SK-N-SH treated with all-trans-retinoic acid at 6 μM for 48 hours (cell line): ENCODE results near the gene MYLK4.

Experiments
- ATAC-seq: fragments of 200-7000 bp; cut with Tn5 transposase; 3 replicates; pipeline ENCODE4 v1.9.1; 2020; ENCODE audit warnings: mild to moderate bottlenecking, moderate library complexity
- ARNTL ChIP-seq: fragments of 450-650 bp; formaldehyde crosslinking; IDR thresholded peaks from 2 replicates; pipeline ENCODE4 v1.5.0; 2020; ENCODE audit warnings: low read depth, mild to moderate bottlenecking, moderate library complexity, borderline replicate concordance
- BACH2 ChIP-seq: fragments of 250-450 bp; sonication (Bioruptor Pico); IDR thresholded peaks from 2 replicates; pipeline ENCODE4 v1.9.0; 2021; ENCODE audit warnings: mild to moderate bottlenecking, borderline replicate concordance
- CSDC2 ChIP-seq: fragments of 250-450 bp; sonication (Bioruptor Pico); IDR thresholded peaks from 2 replicates; pipeline ENCODE4 v1.5.0; 2020; ENCODE audit warnings: mild to moderate bottlenecking, moderate library complexity
- ESRRG ChIP-seq: fragments of 250-450 bp; sonication (Bioruptor Pico); IDR thresholded peaks from 2 replicates; pipeline ENCODE4 v1.6.1; 2021; ENCODE audit warnings: mild to moderate bottlenecking
- GLIS3 ChIP-seq: fragments of 250-450 bp; sonication (Bioruptor Pico); IDR thresholded peaks from 2 replicates; pipeline ENCODE4 v1.5.0; 2020; ENCODE audit warnings: mild to moderate bottlenecking, moderate library complexity
- ISL1 ChIP-seq: fragments of 250-450 bp; sonication (Bioruptor Pico); IDR thresholded peaks from 2 replicates; pipeline ENCODE4 v2.1.2; 2022; ENCODE audit warnings: mild to moderate bottlenecking, moderate library complexity
- OSR1 ChIP-seq: fragments of 250-450 bp; sonication (Bioruptor Pico); IDR thresholded peaks from 2 replicates; pipeline ENCODE4 v1.8.0; 2022; ENCODE audit warnings: moderate library complexity, mild to moderate bottlenecking, inconsistent platforms
- PPARA ChIP-seq: fragments of 250-450 bp; sonication (Bioruptor Pico); IDR thresholded peaks from 2 replicates; pipeline ENCODE4 v1.5.0; 2020; ENCODE audit warnings: mild to moderate bottlenecking, borderline replicate concordance
- RARB ChIP-seq: fragments of 250-450 bp; sonication (Bioruptor Pico); IDR thresholded peaks from 2 replicates; pipeline ENCODE4 v1.8.0; 2021; ENCODE audit warnings: mild to moderate bottlenecking, moderate library complexity
- SNAI2 ChIP-seq: fragments of 250-450 bp; sonication (Bioruptor Pico); IDR thresholded peaks from 2 replicates; pipeline ENCODE4 v1.5.0; 2020; ENCODE audit warnings: mild to moderate bottlenecking, moderate library complexity
- TCF4 ChIP-seq: fragments of 250-450 bp; sonication (Bioruptor Pico); IDR thresholded peaks from 2 replicates; pipeline ENCODE4 v1.8.0; 2021; ENCODE audit warnings: mild to moderate bottlenecking, moderate library complexity, borderline replicate concordance
- ZC3H10 ChIP-seq: fragments of 250-450 bp; sonication (Bioruptor Pico); IDR thresholded peaks from 2 replicates; pipeline ENCODE4 v1.5.1; 2021; ENCODE audit warnings: mild to moderate bottlenecking, moderate library complexity
- ZFP3 ChIP-seq: fragments of 250-450 bp; sonication (Bioruptor Pico); IDR thresholded peaks from 2 replicates; pipeline ENCODE4 v1.5.0; 2020; ENCODE audit warnings: mild to moderate bottlenecking, moderate library complexity
- ZFP30 ChIP-seq: fragments of 450-650 bp; formaldehyde crosslinking; IDR thresholded peaks from 2 replicates; pipeline ENCODE4 v1.5.0; 2022; ENCODE audit warnings: mild to moderate bottlenecking, moderate library complexity
- ZNF565 ChIP-seq: fragments of 450-650 bp; formaldehyde crosslinking; conservative IDR thresholded peaks from 2 replicates; pipeline ENCODE4 v1.5.0; 2020; ENCODE audit warnings: low read depth, mild to moderate bottlenecking, moderate library complexity
- ZNF70 ChIP-seq: fragments of 450-650 bp; formaldehyde crosslinking; IDR thresholded peaks from 2 replicates; pipeline ENCODE4 v1.5.0; 2020; ENCODE audit warnings: mild to moderate bottlenecking, moderate library complexity
- ZNF8 ChIP-seq: fragments of 450-650 bp; formaldehyde crosslinking; IDR thresholded peaks from 2 replicates; pipeline ENCODE4 v1.5.0; 2020; ENCODE audit warnings: mild to moderate bottlenecking, moderate library complexity
- TF ChIP-seq, protein P1 (sequence below): fragments of 250-450 bp; sonication (Bioruptor Pico); IDR thresholded peaks from 2 replicates; pipeline ENCODE4 v1.5.1; 2021; ENCODE audit warnings: mild to moderate bottlenecking, moderate library complexity
- TF ChIP-seq, protein P2 (sequence below): fragments of 250-450 bp; sonication (Bioruptor Pico); IDR thresholded peaks from 2 replicates; pipeline ENCODE4 v1.8.0; 2020; ENCODE audit warnings: mild to moderate bottlenecking, moderate library complexity, borderline replicate concordance
- TF ChIP-seq, protein P3 (sequence below): fragments of 250-450 bp; sonication (Bioruptor Pico); IDR thresholded peaks from 2 replicates; pipeline ENCODE4 v1.5.0; 2020; ENCODE audit warnings: mild to moderate bottlenecking, moderate library complexity
- TF ChIP-seq, protein P4 (sequence below): fragments of 250-450 bp; sonication (Bioruptor Pico); IDR thresholded peaks from 2 replicates; pipeline ENCODE4 v1.5.1; 2020; ENCODE audit warnings: low read depth, mild to moderate bottlenecking, moderate library complexity
- TF ChIP-seq, protein P5 (sequence below): fragments of 250-450 bp; sonication (Bioruptor Pico); IDR thresholded peaks from 2 replicates; pipeline ENCODE4 v1.8.0; 2021; ENCODE audit warnings: low read depth, mild to moderate bottlenecking, moderate library complexity, borderline replicate concordance

The MYLK4 gene

DNA sequence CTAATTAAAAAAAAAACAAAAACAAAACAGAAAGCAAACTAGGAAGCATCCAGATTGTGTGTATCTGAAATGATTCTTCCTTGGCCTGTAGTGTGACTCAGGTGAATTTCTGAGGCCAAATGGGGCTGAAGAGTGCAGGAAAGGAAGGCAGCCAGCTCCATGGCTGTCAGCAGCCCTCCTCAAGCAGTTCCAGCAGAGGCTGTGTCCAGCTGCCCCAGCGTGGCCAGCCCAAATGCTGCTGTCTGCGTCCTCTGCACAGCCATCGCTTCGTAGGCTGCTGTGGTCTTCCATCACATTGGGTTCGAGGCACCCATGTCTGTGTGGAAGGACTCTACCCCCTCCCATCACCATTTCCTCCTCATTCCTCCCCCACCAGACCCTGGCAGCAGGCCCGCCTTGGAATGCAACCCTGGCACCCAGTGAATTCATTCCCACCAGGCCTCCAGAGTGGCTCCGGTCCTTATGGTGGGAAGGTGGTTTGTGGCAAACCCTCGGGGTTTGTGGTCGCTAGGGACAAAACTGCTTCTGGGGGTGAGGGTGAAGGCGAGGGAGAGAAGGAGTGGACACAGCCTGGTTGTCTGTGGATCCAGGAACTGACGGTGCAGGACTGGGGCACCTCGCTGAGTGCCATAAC lies 81.5 kb downstream of the MYLK4 start:
- TF ChIP-seq CSDC2 (CRISPR knock-in tag) (no peak), ZC3H10 (CRISPR knock-in tag) (no peak), ISL1 (CRISPR knock-in tag) (no peak), BACH2 (CRISPR knock-in tag) (no peak), ZFP3 (CRISPR knock-in tag) (no peak), ESRRG (CRISPR knock-in tag) (no peak), ARNTL (CRISPR knock-in tag) (no peak), ZNF70 (CRISPR knock-in tag) (no peak), ZNF565 (CRISPR knock-in tag) (no peak)
- no peak for ATAC-seq

DNA sequence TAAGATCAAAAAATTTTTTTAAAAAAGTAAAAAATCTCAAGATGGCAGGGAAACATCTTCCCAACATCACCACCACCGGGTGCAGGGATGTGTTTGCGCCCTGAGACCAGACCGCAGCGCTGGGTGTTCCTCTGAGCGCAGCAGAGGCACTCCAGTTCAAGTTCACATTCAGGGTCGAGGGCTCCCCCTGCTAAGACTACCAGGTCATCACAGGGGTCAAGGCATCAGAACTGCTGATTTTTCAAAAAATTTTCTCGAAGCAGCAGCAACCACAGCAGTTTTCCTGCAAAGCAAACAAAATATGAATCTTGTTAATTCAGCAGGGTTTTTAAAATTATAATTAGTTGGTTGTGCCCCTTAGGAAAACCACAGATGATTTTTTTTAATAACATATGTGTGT lies 83.1 kb downstream of the MYLK4 start:
- ATAC-seq, result no peak
- TF ChIP-seq, protein P1, sequence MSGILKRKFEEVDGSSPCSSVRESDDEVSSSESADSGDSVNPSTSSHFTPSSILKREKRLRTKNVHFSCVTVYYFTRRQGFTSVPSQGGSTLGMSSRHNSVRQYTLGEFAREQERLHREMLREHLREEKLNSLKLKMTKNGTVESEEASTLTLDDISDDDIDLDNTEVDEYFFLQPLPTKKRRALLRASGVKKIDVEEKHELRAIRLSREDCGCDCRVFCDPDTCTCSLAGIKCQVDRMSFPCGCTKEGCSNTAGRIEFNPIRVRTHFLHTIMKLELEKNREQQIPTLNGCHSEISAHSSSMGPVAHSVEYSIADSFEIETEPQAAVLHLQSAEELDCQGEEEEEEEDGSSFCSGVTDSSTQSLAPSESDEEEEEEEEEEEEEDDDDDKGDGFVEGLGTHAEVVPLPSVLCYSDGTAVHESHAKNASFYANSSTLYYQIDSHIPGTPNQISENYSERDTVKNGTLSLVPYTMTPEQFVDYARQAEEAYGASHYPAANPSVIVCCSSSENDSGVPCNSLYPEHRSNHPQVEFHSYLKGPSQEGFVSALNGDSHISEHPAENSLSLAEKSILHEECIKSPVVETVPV, result no peak
- TF ChIP-seq OSR1 (CRISPR knock-in tag) (no peak), ISL1 (CRISPR knock-in tag) (no peak), GLIS3 (CRISPR knock-in tag) (no peak), ZNF8 (CRISPR knock-in tag) (no peak), TCF4 (CRISPR knock-in tag) (no peak), RARB (no peak), ZC3H10 (CRISPR knock-in tag) (no peak), ZFP30 (no peak), PPARA (no peak), ESRRG (CRISPR knock-in tag) (no peak), ARNTL (CRISPR knock-in tag) (no peak), ZFP3 (CRISPR knock-in tag) (no peak), ZNF70 (CRISPR knock-in tag) (no peak), ZNF565 (CRISPR knock-in tag) (no peak), SNAI2 (no peak)
- TF ChIP-seq, protein P2, sequence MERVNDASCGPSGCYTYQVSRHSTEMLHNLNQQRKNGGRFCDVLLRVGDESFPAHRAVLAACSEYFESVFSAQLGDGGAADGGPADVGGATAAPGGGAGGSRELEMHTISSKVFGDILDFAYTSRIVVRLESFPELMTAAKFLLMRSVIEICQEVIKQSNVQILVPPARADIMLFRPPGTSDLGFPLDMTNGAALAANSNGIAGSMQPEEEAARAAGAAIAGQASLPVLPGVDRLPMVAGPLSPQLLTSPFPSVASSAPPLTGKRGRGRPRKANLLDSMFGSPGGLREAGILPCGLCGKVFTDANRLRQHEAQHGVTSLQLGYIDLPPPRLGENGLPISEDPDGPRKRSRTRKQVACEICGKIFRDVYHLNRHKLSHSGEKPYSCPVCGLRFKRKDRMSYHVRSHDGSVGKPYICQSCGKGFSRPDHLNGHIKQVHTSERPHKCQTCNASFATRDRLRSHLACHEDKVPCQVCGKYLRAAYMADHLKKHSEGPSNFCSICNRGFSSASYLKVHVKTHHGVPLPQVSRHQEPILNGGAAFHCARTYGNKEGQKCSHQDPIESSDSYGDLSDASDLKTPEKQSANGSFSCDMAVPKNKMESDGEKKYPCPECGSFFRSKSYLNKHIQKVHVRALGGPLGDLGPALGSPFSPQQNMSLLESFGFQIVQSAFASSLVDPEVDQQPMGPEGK, result no peak
- TF ChIP-seq, protein P3, sequence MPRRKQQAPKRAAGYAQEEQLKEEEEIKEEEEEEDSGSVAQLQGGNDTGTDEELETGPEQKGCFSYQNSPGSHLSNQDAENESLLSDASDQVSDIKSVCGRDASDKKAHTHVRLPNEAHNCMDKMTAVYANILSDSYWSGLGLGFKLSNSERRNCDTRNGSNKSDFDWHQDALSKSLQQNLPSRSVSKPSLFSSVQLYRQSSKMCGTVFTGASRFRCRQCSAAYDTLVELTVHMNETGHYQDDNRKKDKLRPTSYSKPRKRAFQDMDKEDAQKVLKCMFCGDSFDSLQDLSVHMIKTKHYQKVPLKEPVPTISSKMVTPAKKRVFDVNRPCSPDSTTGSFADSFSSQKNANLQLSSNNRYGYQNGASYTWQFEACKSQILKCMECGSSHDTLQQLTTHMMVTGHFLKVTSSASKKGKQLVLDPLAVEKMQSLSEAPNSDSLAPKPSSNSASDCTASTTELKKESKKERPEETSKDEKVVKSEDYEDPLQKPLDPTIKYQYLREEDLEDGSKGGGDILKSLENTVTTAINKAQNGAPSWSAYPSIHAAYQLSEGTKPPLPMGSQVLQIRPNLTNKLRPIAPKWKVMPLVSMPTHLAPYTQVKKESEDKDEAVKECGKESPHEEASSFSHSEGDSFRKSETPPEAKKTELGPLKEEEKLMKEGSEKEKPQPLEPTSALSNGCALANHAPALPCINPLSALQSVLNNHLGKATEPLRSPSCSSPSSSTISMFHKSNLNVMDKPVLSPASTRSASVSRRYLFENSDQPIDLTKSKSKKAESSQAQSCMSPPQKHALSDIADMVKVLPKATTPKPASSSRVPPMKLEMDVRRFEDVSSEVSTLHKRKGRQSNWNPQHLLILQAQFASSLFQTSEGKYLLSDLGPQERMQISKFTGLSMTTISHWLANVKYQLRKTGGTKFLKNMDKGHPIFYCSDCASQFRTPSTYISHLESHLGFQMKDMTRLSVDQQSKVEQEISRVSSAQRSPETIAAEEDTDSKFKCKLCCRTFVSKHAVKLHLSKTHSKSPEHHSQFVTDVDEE (CRISPR knock-in tag), result no peak
- TF ChIP-seq, protein P4, sequence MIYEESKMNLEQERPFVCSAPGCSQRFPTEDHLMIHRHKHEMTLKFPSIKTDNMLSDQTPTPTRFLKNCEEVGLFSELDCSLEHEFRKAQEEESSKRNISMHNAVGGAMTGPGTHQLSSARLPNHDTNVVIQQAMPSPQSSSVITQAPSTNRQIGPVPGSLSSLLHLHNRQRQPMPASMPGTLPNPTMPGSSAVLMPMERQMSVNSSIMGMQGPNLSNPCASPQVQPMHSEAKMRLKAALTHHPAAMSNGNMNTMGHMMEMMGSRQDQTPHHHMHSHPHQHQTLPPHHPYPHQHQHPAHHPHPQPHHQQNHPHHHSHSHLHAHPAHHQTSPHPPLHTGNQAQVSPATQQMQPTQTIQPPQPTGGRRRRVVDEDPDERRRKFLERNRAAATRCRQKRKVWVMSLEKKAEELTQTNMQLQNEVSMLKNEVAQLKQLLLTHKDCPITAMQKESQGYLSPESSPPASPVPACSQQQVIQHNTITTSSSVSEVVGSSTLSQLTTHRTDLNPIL (CRISPR knock-in tag), result no peak
- TF ChIP-seq, protein P5, sequence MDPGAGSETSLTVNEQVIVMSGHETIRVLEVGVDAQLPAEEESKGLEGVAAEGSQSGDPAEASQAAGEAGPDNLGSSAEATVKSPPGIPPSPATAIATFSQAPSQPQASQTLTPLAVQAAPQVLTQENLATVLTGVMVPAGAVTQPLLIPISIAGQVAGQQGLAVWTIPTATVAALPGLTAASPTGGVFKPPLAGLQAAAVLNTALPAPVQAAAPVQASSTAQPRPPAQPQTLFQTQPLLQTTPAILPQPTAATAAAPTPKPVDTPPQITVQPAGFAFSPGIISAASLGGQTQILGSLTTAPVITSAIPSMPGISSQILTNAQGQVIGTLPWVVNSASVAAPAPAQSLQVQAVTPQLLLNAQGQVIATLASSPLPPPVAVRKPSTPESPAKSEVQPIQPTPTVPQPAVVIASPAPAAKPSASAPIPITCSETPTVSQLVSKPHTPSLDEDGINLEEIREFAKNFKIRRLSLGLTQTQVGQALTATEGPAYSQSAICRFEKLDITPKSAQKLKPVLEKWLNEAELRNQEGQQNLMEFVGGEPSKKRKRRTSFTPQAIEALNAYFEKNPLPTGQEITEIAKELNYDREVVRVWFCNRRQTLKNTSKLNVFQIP, result no peak
